Measurements from ENCODE around the gene GABRR2. TPM values are rescaled to one million over a fixed set of nuclear protein-coding genes. Genes with fewer than 3 reads are reported as not detected.
"Not testable (repeated sequence)": the region's sequence is repeated elsewhere in the genome, so short reads cannot be mapped to it uniquely, and the experiment has no call there.

GABRR2 gene
- polyA plus RNA-seq, 12 donors = 0.37 to 4.1 (median 1.4) TPM; not detected in 2

GRCh38 chr6:89258912-89259311, 56.2 kb downstream of the GABRR2 start:
- DNase-seq = no peak

GRCh38 chr6:89257781-89258180, 57.3 kb downstream of the GABRR2 start:
- no peak for DNase-seq

GRCh38 chr6:89257346-89257745, 57.8 kb downstream of the GABRR2 start:
- no peak for DNase-seq

- no peak for DNase-seq
Measured at GRCh38 chr6:89255417-89255816, 59.7 kb downstream of the GABRR2 start.

GRCh38 chr6:89254569-89254968, 60.5 kb downstream of the GABRR2 start:
- DNase-seq = no peak

GRCh38 chr6:89252907-89253306, 62.2 kb downstream of the GABRR2 start:
- DNase-seq = no peak

- no peak for DNase-seq
Measured at GRCh38 chr6:89251976-89252375, 63.1 kb downstream of the GABRR2 start.

- no peak for DNase-seq
Measured at GRCh38 chr6:89251170-89251569, 63.9 kb downstream of the GABRR2 start.

- DNase-seq = no peak
Measured at GRCh38 chr6:89250239-89250638, 64.9 kb downstream of the GABRR2 start.

GRCh38 chr6:89244241-89244985, 70.7 kb downstream of the GABRR2 start:
- DNase-seq = no peak

GRCh38 chr6:89243331-89243629, 71.8 kb downstream of the GABRR2 start:
- no peak for DNase-seq

GRCh38 chr6:89242574-89243330, 72.3 kb downstream of the GABRR2 start:
- DNase-seq = peak; percentile 61

- no peak for DNase-seq
Measured at GRCh38 chr6:89239338-89239737, 75.8 kb downstream of the GABRR2 start.

GRCh38 chr6:89237158-89237557, 77.9 kb downstream of the GABRR2 start:
- no peak for DNase-seq

- not testable (repeated sequence) for DNase-seq
Measured at GRCh38 chr6:89233605-89234004, 81.5 kb downstream of the GABRR2 start.

GRCh38 chr6:89222712-89223039, 92.4 kb downstream of the GABRR2 start:
- DNase-seq = no peak

GRCh38 chr6:89221971-89222711, 93.0 kb downstream of the GABRR2 start:
- no peak for DNase-seq

GRCh38 chr6:89221129-89221528, 94.0 kb downstream of the GABRR2 start:
- no peak for DNase-seq

GRCh38 chr6:89217299-89217910, 97.7 kb downstream of the GABRR2 start, which contains the start of gene GABRR1:
Gene GABRR1, minus strand, starts transcription at chr6:89217358. Its CDS starts 36 bp downstream, at chr6:89217322.
- DNase-seq = no peak

GRCh38 chr6:89216411-89216810, 98.7 kb downstream of the GABRR2 start:
- DNase-seq = no peak

GRCh38 chr6:89215391-89215790, 99.7 kb downstream of the GABRR2 start:
- DNase-seq = no peak

GRCh38 chr6:89214197-89214596, 100.9 kb downstream of the GABRR2 start:
- DNase-seq = no peak

All from muscle of arm (tissue), 12 donors.